Psoas muscle (tissue), 8 donors: ENCODE results near the gene CENPP. TPM values are rescaled to one million over a fixed set of nuclear protein-coding genes. Genes with fewer than 3 reads are reported as not detected.

ENCODE experiments used
- ATAC-seq, 4 donors: fragments of 200-7000 bp; cut with Tn5 transposase; one replicate each; pipeline ENCODE4 v1.9.1; 2020; ENCODE audit warnings: moderate library complexity in 3 of 4, mild to moderate bottlenecking in 2 of 4
- DNase-seq, 2 donors: peaks; one replicate each; pipeline ENCODE4 v3.0.0-alpha.2; 2020
- H3K27ac ChIP-seq: fragments of 200-600 bp; one replicate; pipeline ENCODE4 v1.8.0; 2022
- H3K27me3 ChIP-seq, 3 donors: fragments of 200-600 bp in 1 of 3; one replicate each; pipeline versions ENCODE4 v1.6.1 to v1.8.0; 2013 to 2022; ENCODE audit warnings: low read length in 2 of 3, mild to moderate bottlenecking in 2 of 3, moderate library complexity in 1 of 3; ENCODE audit not compliant: insufficient read depth in 3 of 3
- H3K36me3 ChIP-seq, 2 donors: fragments of 200-600 bp in 1 of 2; one replicate each; pipeline versions ENCODE4 v1.6.1 to v1.8.0; 2013 to 2022; ENCODE audit warnings: low read depth in 1 of 2, mild to moderate bottlenecking in 1 of 2, moderate library complexity in 1 of 2; ENCODE audit not compliant: insufficient read depth in 1 of 2
- H3K4me1 ChIP-seq: fragments of 200-600 bp; one replicate; pipeline ENCODE4 v1.8.0; 2022
- H3K4me3 ChIP-seq: fragments of 200-600 bp; one replicate; pipeline ENCODE4 v1.8.0; 2022; ENCODE audit warnings: mild to moderate bottlenecking
- H3K9me3 ChIP-seq: fragments of 200-600 bp; one replicate; pipeline ENCODE4 v1.8.0; 2022
- CTCF ChIP-seq: fragments of 200-600 bp; IDR thresholded peaks from one replicate; pipeline ENCODE4 v1.8.0; 2022; ENCODE audit warnings: antibody characterized with exemption
- WGBS, 3 donors: extraction: QIAGEN DNeasy Blood & Tissue Kit; methylation state at CpG; one replicate each; pipeline versions ENCODE4 v1.1.6 to v1.1.7; 2013; 5-methylcytosine and 5-hydroxymethylcytosine counted together
- intact Hi-C, 2 donors: fragments of 100-400 bp; cut with DNase I; formaldehyde crosslinking; loops; one replicate each; pipeline versions ENCODE4 v1.11.0 to v1.14.2; 2022
- polyA plus RNA-seq, 3 donors: library from polyadenylated mRNA; stranded (reverse); fragments of 200-250 nt; gene quantifications; one replicate each; pipeline ENCODE4 v1.2.3, GENCODE V29; 2013
- total RNA-seq, 4 donors: library from RNA; stranded (reverse); fragmentation: NEBNext Ultra II Directional in 2 of 4; extraction: Animal tissue kit (Norgen Biotek cat#: 25700) in 2 of 4; gene quantifications; one replicate each; pipeline versions ENCODE4 v1.2.1 to v1.2.4, GENCODE V29; 2021 to 2023
- donor health status: healthy with polysubstance abuse.
- donor health status: DM: no; HTN: no; CAD: no; lungs with moderate emphysema.
- donor health status: Bipolar disorder and iron deficiency.
- donor health status: healthy.
- donor health status: DM: yes; HTN: yes; CAD: no.
- donor health status: DM: no; HTN: no; CAD: no.
- donor health status: DM: no; HTN: no; CAD: no.
- donor health status: DM: yes; HTN: yes; CAD: no.

Gene CENPP
- total and polyA plus RNA-seq, 7 donors: 1.8 to 15.7 (median 6.4) TPM

- TF ChIP-seq CTCF: no peak
- intact Hi-C loops: no loop called here
- no peaks in the 10 kb centered on the region for H3K27me3 ChIP-seq
- peaks cover 17% of the 10 kb centered on the region for H3K9me3 ChIP-seq
- ATAC-seq (no peak), DNase-seq (no peak)
- H3K36me3 ChIP-seq: peaks cover 0 to 22% of the 10 kb centered on the region in 2 donors
- WGBS, 3 donors: 30 to 41% (median 33%) methylated on average over 4 of the region's 4 CpGs
- H3K4me1 ChIP-seq: no peaks in the 10 kb centered on the region
- H3K4me3 ChIP-seq: no peak overlapping the region
- no peak overlapping the region for H3K27ac ChIP-seq
Observed at GRCh38 chr9:92607773-92608172, 282.0 kb downstream of the CENPP start.

DNA sequence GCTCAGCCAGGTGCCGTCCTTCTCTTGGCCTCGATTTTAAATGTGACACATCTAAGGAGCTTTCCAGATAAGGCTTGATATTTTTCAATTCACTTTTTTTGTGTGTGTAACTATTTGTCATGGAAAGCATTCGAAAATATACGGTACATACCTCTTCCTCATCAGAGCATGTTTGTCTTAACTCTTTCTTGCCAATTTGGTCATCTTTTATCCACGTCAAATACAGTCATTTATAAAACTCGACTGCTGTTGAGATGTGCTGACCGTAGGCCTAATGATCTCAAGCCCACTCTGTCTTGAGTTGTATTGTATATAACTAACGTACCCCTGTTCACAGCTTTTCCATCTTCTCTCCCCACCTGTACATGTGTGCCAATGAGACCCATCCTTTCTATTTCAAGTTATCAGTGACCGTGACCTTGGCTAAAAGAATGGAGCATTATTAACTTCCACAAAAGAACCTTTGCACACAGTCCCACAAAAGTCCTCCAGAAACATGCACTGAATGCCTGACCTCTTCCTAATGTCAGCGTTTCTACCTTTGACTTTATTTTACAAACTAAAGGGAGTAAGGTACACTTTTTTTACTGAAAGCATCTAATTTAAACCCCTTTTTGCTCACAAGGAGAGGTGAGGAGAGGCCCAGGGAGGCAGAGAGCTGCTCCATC is 282.6 kb downstream of the CENPP start:
- Histone ChIP-seq H3K4me3 (no peak overlapping the region), H3K27ac (no peak overlapping the region), H3K27me3 (no peaks in the 10 kb centered on the region), H3K36me3 (peaks cover 0 to 28% of the 10 kb centered on the region in 2 donors), H3K9me3 (peaks cover 17% of the 10 kb centered on the region), H3K4me1 (no peaks in the 10 kb centered on the region)
- 52 to 64% (median 54%) methylated on average over 10 of the region's 10 CpGs for WGBS, 3 donors
- TF ChIP-seq CTCF: no peak
- intact Hi-C loops: no loop called here
- ATAC-seq: no peak
- DNase-seq: no peak

DNA sequence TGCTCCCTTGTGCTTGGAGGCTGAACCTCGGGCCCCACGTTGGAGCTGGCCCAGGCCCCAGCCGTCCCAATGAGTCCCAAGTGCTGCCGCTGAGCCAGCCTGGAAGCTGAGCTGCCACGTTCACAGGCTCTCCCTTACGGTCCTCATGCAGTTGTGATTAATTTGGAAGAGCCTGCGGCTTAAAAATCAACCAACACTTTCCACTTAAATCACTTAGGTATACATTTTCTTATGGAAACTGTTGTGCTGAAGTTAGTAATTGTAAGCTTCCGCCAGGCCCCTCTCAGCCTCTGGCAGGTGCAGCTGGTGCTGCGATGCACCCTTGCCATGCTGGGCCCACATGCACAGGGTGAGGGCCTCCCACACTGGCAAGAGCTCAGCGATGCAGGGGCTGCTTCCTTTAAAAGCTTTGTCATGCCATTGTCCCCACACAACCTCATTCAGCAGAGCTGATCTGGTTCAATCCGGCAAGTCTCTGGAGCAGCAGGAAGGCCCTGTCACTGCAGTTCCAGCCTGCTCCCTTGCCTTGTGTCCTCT is 283.2 kb downstream of the CENPP start:
- Histone ChIP-seq H3K36me3 (peaks cover 3 to 33% of the 10 kb centered on the region in 2 donors), H3K4me3 (no peak overlapping the region), H3K4me1 (no peaks in the 10 kb centered on the region), H3K27me3 (no peaks in the 10 kb centered on the region), H3K27ac (peak overlapping the region; percentile 54), H3K9me3 (peaks cover 15% of the 10 kb centered on the region)
- intact Hi-C loops: no loop called here
- ATAC-seq: peak in 3 of 4 donors; percentile 23 to 48 (median 37)
- TF ChIP-seq CTCF: no peak
- DNase-seq: peak in 1 of 2 donors; percentile 57
- 36 to 43% (median 38%) methylated on average over 11 of the region's 11 CpGs for WGBS, 3 donors

DNA sequence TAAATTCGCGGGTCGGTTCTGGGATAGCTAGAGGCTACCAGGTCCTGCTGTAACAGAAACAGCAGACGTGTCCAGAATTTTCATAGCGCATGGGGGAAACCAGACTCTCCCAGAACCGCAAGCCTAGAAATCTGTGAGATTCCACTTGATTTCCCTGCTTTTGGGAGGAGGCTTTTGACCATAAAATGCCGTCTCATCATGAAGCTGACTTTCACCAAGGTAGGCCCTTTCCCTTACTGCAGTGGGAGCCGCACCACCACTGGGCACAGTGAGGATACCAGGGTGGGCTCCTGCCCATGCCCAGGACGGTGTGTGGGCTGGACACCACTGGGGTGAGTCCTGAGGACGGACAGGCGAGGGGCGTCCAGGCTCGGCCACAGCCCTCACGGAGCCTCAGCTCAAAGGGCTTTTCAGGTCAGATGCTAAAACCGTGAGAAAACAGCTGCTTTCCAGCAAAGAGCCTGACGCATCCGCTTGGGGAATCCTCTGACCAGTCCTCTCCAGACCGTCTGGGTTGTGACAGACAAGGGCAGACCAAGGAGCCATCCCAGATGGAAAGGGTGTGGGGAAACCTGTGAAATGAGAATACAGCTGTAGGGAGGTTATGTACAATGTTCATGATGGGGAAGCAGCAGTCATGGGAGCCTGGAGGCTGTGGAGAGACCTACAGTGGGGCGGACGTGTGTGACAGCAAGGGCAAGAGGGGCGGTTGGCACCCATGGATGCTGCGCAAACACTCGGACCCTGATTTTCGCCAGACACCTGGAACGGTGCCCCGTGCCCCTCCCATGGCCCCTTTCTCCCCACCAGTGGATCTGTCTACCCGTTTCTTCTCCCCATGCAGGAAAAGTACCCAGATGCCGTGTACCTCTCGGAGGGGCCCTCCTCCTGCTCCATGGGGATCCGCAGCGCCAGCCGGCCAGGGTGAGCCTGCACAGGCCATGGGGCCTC is 285.0 kb downstream of the CENPP start:
- intact Hi-C loops: no loop called here
- H3K27ac ChIP-seq: peak overlapping the region; percentile 64
- H3K4me3 ChIP-seq: no peak overlapping the region
- H3K36me3 ChIP-seq: peaks cover 3 to 50% of the 10 kb centered on the region in 2 donors
- peak; percentile 46 to 76 for DNase-seq
- peak; percentile 44 to 67 (median 56) for ATAC-seq
- no peaks in the 10 kb centered on the region for H3K27me3 ChIP-seq
- 63 to 77% (median 66%) methylated on average over 32 of the region's 32 CpGs for WGBS, 3 donors
- H3K9me3 ChIP-seq: peaks cover 3% of the 10 kb centered on the region
- H3K4me1 ChIP-seq: no peaks in the 10 kb centered on the region
- no peak for TF ChIP-seq CTCF
